Trophoblast cell (in vitro differentiated cells and primary cell): ENCODE measurements around the gene SHROOM3.

Experiments used
- DNase-seq, 2 donors: peaks; one replicate each; pipeline ENCODE4 v3.0.0-alpha.2; 2016
- H2AFZ ChIP-seq: 2 replicates; pipeline ENCODE4 v1.6.1; 2013; ENCODE audit warnings: low read length, moderate library complexity, mild to moderate bottlenecking; ENCODE audit not compliant: insufficient read depth, poor library complexity
- H2AK5ac ChIP-seq: 2 replicates; pipeline ENCODE4 v1.6.1; 2013; ENCODE audit warnings: mild to moderate bottlenecking, low read length
- H2BK120ac ChIP-seq: 2 replicates; pipeline ENCODE4 v1.6.1; 2013; ENCODE audit warnings: low read length, mild to moderate bottlenecking, moderate library complexity; ENCODE audit not compliant: insufficient read depth, poor library complexity
- H2BK12ac ChIP-seq: 2 replicates; pipeline ENCODE4 v1.6.1; 2013; ENCODE audit warnings: mild to moderate bottlenecking, low read length, moderate library complexity
- H2BK5ac ChIP-seq: 2 replicates; pipeline ENCODE4 v1.6.1; 2013; ENCODE audit warnings: low read length, low read depth, moderate library complexity, mild to moderate bottlenecking; ENCODE audit not compliant: poor library complexity
- H3K14ac ChIP-seq: 2 replicates; pipeline ENCODE4 v1.6.1; 2013; ENCODE audit warnings: mild to moderate bottlenecking, low read length
- H3K18ac ChIP-seq: 2 replicates; pipeline ENCODE4 v1.6.1; 2013; ENCODE audit warnings: mild to moderate bottlenecking, low read length
- H3K23ac ChIP-seq: 2 replicates; pipeline ENCODE4 v1.6.1; 2013; ENCODE audit warnings: low read length
- H3K27ac ChIP-seq: 2 replicates; pipeline ENCODE4 v1.5.1; 2013; ENCODE audit warnings: low read depth, mild to moderate bottlenecking, inconsistent platforms, low read length, moderate library complexity
- H3K27me3 ChIP-seq: 2 replicates; pipeline ENCODE4 v1.6.1; 2013; ENCODE audit warnings: inconsistent platforms, mild to moderate bottlenecking, low read length, moderate library complexity; ENCODE audit not compliant: insufficient read depth
- H3K36me3 ChIP-seq, 2 experiments: 1 replicate in 1 of 2; 2 replicates in 1 of 2; pipeline ENCODE4 v1.6.1; 2013; ENCODE audit warnings: low read length in 2 of 2, mild to moderate bottlenecking in 2 of 2, moderate library complexity in 1 of 2; ENCODE audit not compliant: insufficient read depth in 2 of 2, control insufficient read depth in 1 of 2
- H3K4ac ChIP-seq: 2 replicates; pipeline ENCODE4 v1.6.1; 2013; ENCODE audit warnings: low read depth, mild to moderate bottlenecking, low read length, moderate library complexity
- H3K4me1 ChIP-seq, 2 experiments: 1 replicate in 1 of 2; 2 replicates in 1 of 2; pipeline ENCODE4 v1.6.1; 2013; ENCODE audit warnings: low read length in 2 of 2, mild to moderate bottlenecking in 2 of 2, moderate library complexity in 1 of 2; ENCODE audit not compliant: insufficient read depth in 2 of 2, control insufficient read depth in 1 of 2
- H3K4me2 ChIP-seq: 2 replicates; pipeline ENCODE4 v1.6.1; 2013; ENCODE audit warnings: inconsistent platforms, mild to moderate bottlenecking, low read length, moderate library complexity
- H3K4me3 ChIP-seq: 2 replicates; pipeline ENCODE4 v1.5.1; 2013; ENCODE audit warnings: mild to moderate bottlenecking, low read depth, low read length, inconsistent platforms
- H3K79me1 ChIP-seq: one replicate; pipeline ENCODE4 v1.6.1; 2013; ENCODE audit warnings: low read length
- H3K79me2 ChIP-seq: 2 replicates; pipeline ENCODE4 v1.6.1; 2013; ENCODE audit warnings: low read length, mild to moderate bottlenecking; ENCODE audit not compliant: control insufficient read depth, insufficient read depth, poor library complexity
- H3K9ac ChIP-seq: 2 replicates; pipeline ENCODE4 v1.6.1; 2013; ENCODE audit warnings: mild to moderate bottlenecking, low read length
- H3K9me3 ChIP-seq: 2 replicates; pipeline ENCODE4 v1.6.1; 2013; ENCODE audit warnings: low read depth, mild to moderate bottlenecking, control low read depth, inconsistent platforms, low read length; ENCODE audit not compliant: insufficient read depth
- H4K12ac ChIP-seq: 2 replicates; pipeline ENCODE4 v1.6.1; 2013; ENCODE audit warnings: low read depth, mild to moderate bottlenecking, low read length, moderate library complexity
- H4K8ac ChIP-seq: 2 replicates; pipeline ENCODE4 v1.6.1; 2013; ENCODE audit warnings: low read depth, mild to moderate bottlenecking, low read length, moderate library complexity
- H4K91ac ChIP-seq: one replicate; pipeline ENCODE4 v1.6.1; 2013; ENCODE audit warnings: low read depth, mild to moderate bottlenecking, low read length, moderate library complexity
- WGBS: extraction: QIAGEN DNeasy Blood & Tissue Kit; methylation state at CpG from one replicate; pipeline ENCODE4 v1.1.7; 2013; ENCODE audit warnings: missing lambda C conversion rate; ENCODE audit not compliant: insufficient read length, insufficient coverage; ENCODE audit errors: extremely low coverage; 5-methylcytosine and 5-hydroxymethylcytosine counted together

The SHROOM3 gene

GRCh38 chr4:76596713-76597112, 161.7 kb downstream of the SHROOM3 start:
- H3K79me1 ChIP-seq = peaks cover 5% of the 10 kb centered on the region
- no peak overlapping the region for H2BK12ac ChIP-seq
- no peak overlapping the region for H4K8ac ChIP-seq
- H4K12ac ChIP-seq = no peak overlapping the region
- H3K27ac ChIP-seq = no peak overlapping the region
- no peak overlapping the region for H2AFZ ChIP-seq
- peak overlapping the region; percentile 11 for H2AK5ac ChIP-seq
- no peak overlapping the region for H4K91ac ChIP-seq
- peak overlapping the region; percentile 25 for H3K18ac ChIP-seq
- no CpG with 5 or more reads among the region's 5 CpGs for WGBS
- peaks cover 2% of the 10 kb centered on the region for H3K79me2 ChIP-seq
- H3K4ac ChIP-seq = no peak overlapping the region
- H3K4me3 ChIP-seq = no peak overlapping the region
- H3K4me2 ChIP-seq = no peak overlapping the region
- H3K23ac ChIP-seq = no peak overlapping the region
- no peak overlapping the region for H3K14ac ChIP-seq
- no peaks in the 10 kb centered on the region for H3K9me3 ChIP-seq
- H3K27me3 ChIP-seq = no peaks in the 10 kb centered on the region
- H3K4me1 ChIP-seq = peaks cover 0 to under 1% of the 10 kb centered on the region in 2 experiments
- DNase-seq = no peak
- H3K9ac ChIP-seq = no peak overlapping the region
- no peak overlapping the region for H2BK120ac ChIP-seq
- H3K36me3 ChIP-seq = peaks cover 0 to 1% of the 10 kb centered on the region in 2 experiments
- no peak overlapping the region for H2BK5ac ChIP-seq

- no peak overlapping the region for H2BK12ac ChIP-seq
- no peak overlapping the region for H3K4me2 ChIP-seq
- peaks cover 0 to 2% of the 10 kb centered on the region in 2 experiments for H3K4me1 ChIP-seq
- no peak overlapping the region for H2BK120ac ChIP-seq
- H3K14ac ChIP-seq = no peak overlapping the region
- peaks cover 0 to 1% of the 10 kb centered on the region in 2 experiments for H3K36me3 ChIP-seq
- H3K9ac ChIP-seq = no peak overlapping the region
- no peak overlapping the region for H2AK5ac ChIP-seq
- no peak overlapping the region for H3K27ac ChIP-seq
- H3K23ac ChIP-seq = no peak overlapping the region
- peaks cover 2% of the 10 kb centered on the region for H3K79me2 ChIP-seq
- no CpG with 5 or more reads among the region's 5 CpGs for WGBS
- H3K27me3 ChIP-seq = no peaks in the 10 kb centered on the region
- H3K4me3 ChIP-seq = no peak overlapping the region
- DNase-seq = no peak
- H3K79me1 ChIP-seq = peaks cover 2% of the 10 kb centered on the region
- no peak overlapping the region for H3K4ac ChIP-seq
- no peak overlapping the region for H4K8ac ChIP-seq
- no peak overlapping the region for H4K12ac ChIP-seq
- H3K18ac ChIP-seq = no peak overlapping the region
- no peak overlapping the region for H2BK5ac ChIP-seq
- no peaks in the 10 kb centered on the region for H3K9me3 ChIP-seq
- H4K91ac ChIP-seq = no peak overlapping the region
- no peak overlapping the region for H2AFZ ChIP-seq
Observed at GRCh38 chr4:76597423-76597979, 162.5 kb downstream of the SHROOM3 start.

GRCh38 chr4:76600447-76600846, 165.4 kb downstream of the SHROOM3 start:
- peak; percentile 62 to 73 for DNase-seq
- Histone ChIP-seq H4K12ac (no peak overlapping the region), H3K4ac (no peak overlapping the region), H3K9me3 (no peaks in the 10 kb centered on the region), H2AK5ac (no peak overlapping the region), H3K79me1 (no peaks in the 10 kb centered on the region), H3K4me2 (no peak overlapping the region), H3K27ac (no peak overlapping the region), H3K14ac (no peak overlapping the region), H2BK5ac (no peak overlapping the region), H3K4me3 (no peak overlapping the region), H2AFZ (no peak overlapping the region), H3K18ac (no peak overlapping the region), H3K36me3 (no peaks in the 10 kb centered on the region), H3K23ac (no peak overlapping the region), H4K91ac (no peak overlapping the region), H3K4me1 (peaks cover 0 to 2% of the 10 kb centered on the region in 2 experiments), H2BK120ac (no peak overlapping the region), H3K79me2 (no peaks in the 10 kb centered on the region), H3K9ac (no peak overlapping the region), H4K8ac (no peak overlapping the region), H3K27me3 (no peaks in the 10 kb centered on the region), H2BK12ac (no peak overlapping the region)
- WGBS = no CpG with 5 or more reads among the region's 2 CpGs

GRCh38 chr4:76601791-76602190, 166.8 kb downstream of the SHROOM3 start:
- H3K36me3 ChIP-seq = no peaks in the 10 kb centered on the region

More at GRCh38 chr4:76601791-76602190, 166.8 kb downstream of the SHROOM3 start:
- no peak overlapping the region for H3K14ac ChIP-seq
- H3K9ac ChIP-seq = no peak overlapping the region
- H4K91ac ChIP-seq = no peak overlapping the region
- H2AFZ ChIP-seq = no peak overlapping the region
- no peaks in the 10 kb centered on the region for H3K9me3 ChIP-seq
- no peak overlapping the region for H3K27ac ChIP-seq
- no peak overlapping the region for H4K8ac ChIP-seq
- WGBS = no CpG with 5 or more reads among the region's 4 CpGs
- peak overlapping the region; percentile 33 for H2BK120ac ChIP-seq
- H3K4me1 ChIP-seq = peaks cover 0 to 2% of the 10 kb centered on the region in 2 experiments
- H3K79me1 ChIP-seq = no peaks in the 10 kb centered on the region
- H3K4ac ChIP-seq = no peak overlapping the region
- H3K23ac ChIP-seq = no peak overlapping the region
- H2BK5ac ChIP-seq = no peak overlapping the region
- no peaks in the 10 kb centered on the region for H3K27me3 ChIP-seq
- H3K18ac ChIP-seq = no peak overlapping the region
- no peak overlapping the region for H2AK5ac ChIP-seq
- no peaks in the 10 kb centered on the region for H3K79me2 ChIP-seq
- no peak overlapping the region for H3K4me3 ChIP-seq
- peak; percentile 29 to 66 for DNase-seq
- H2BK12ac ChIP-seq = peak overlapping the region; percentile 64
- H3K4me2 ChIP-seq = peak overlapping the region; percentile 2
- H4K12ac ChIP-seq = no peak overlapping the region
